ENCODE results near the gene PLEKHJ1. TPM values are rescaled to one million over a fixed set of nuclear protein-coding genes. Genes with fewer than 3 reads are reported as not detected.

PLEKHJ1 gene
- total RNA-seq, 3 donors from 2014 or later, result 132 to 231 (median 189) TPM

GRCh38 chr19:2245273-2245672 lies 9.1 kb upstream of the PLEKHJ1 start:
- Histone ChIP-seq H3K9me3 (no peaks in the 10 kb centered on the region), H3K4me1 (ENCODE audit: low read depth) (peaks cover 29% of the 10 kb centered on the region), H3K4me3 (no peak overlapping the region), H3K36me3 (ENCODE audit: low read depth) (peaks cover 17% of the 10 kb centered on the region)
- ATAC-seq (no peak), DNase-seq (no peak)
- TF ChIP-seq, protein P1, sequence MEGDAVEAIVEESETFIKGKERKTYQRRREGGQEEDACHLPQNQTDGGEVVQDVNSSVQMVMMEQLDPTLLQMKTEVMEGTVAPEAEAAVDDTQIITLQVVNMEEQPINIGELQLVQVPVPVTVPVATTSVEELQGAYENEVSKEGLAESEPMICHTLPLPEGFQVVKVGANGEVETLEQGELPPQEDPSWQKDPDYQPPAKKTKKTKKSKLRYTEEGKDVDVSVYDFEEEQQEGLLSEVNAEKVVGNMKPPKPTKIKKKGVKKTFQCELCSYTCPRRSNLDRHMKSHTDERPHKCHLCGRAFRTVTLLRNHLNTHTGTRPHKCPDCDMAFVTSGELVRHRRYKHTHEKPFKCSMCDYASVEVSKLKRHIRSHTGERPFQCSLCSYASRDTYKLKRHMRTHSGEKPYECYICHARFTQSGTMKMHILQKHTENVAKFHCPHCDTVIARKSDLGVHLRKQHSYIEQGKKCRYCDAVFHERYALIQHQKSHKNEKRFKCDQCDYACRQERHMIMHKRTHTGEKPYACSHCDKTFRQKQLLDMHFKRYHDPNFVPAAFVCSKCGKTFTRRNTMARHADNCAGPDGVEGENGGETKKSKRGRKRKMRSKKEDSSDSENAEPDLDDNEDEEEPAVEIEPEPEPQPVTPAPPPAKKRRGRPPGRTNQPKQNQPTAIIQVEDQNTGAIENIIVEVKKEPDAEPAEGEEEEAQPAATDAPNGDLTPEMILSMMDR (IDR thresholded peaks at IDR 0.05), result no peak
- intact Hi-C loops (cut with DNase I, micrococcal nuclease), result no loop called here

DNA sequence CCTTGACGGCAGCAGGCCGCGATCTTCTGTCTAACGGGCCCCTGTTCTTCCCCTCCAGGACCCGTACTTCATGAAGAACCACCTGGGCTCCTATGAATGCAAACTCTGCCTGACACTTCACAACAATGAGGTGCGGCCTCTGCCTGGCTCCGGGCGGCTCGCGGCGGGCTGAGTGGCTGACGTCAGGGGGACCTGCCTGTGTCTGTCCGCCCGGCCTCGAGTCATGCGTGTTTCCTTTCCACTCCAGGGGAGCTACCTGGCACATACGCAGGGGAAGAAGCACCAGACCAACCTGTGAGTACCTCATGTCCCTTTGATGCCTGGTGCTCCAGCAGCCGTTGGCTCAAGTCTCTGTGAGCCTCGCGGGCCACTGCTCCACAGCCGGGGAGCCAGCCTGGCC lies 8.4 kb upstream of the PLEKHJ1 start:
- no peak overlapping the region for H3K4me3 ChIP-seq
- no peaks in the 10 kb centered on the region for H3K9me3 ChIP-seq
- DNase-seq (no peak), ATAC-seq (no peak)
- intact Hi-C loops (cut with DNase I, micrococcal nuclease), result no loop called here
- peaks cover 17% of the 10 kb centered on the region for H3K36me3 ChIP-seq (ENCODE audit: low read depth)
- TF ChIP-seq, protein P1 (IDR thresholded peaks at IDR 0.05), result no peak
- peaks cover 31% of the 10 kb centered on the region for H3K4me1 ChIP-seq (ENCODE audit: low read depth)

DNA sequence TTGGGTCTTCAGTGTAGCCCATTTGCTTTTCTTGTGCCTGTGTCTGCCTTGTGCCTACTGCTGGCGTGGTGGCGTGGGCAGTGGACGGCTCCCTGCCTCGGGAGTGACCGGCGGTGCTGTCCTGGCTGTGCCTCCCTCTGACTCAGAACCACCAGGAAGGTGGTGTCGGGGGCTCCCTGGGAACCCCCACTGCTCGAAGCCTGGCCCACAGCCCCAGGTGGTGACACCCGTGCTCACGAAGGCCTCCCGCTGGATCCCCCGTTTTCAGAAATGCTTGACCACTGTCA lies 7.9 kb upstream of the PLEKHJ1 start:
- H3K36me3 ChIP-seq (ENCODE audit: low read depth), result peaks cover 17% of the 10 kb centered on the region

GRCh38 chr19:2243274-2244124 lies 7.4 kb upstream of the PLEKHJ1 start:
- TF ChIP-seq, protein P1 (IDR thresholded peaks at IDR 0.05), result no peak
- intact Hi-C loops (cut with DNase I, micrococcal nuclease), result no loop called here
- DNase-seq, result peak in 1 of 3 donors; percentile 35
- no peaks in the 10 kb centered on the region for H3K9me3 ChIP-seq
- peaks cover 39% of the 10 kb centered on the region for H3K4me1 ChIP-seq (ENCODE audit: low read depth)
- H3K36me3 ChIP-seq (ENCODE audit: low read depth), result peaks cover 17% of the 10 kb centered on the region
- no peak overlapping the region for H3K4me3 ChIP-seq
- peak; percentile 66 for ATAC-seq

More for the DNA sequence above, 7.9 kb upstream of the PLEKHJ1 start:
- Histone ChIP-seq H3K4me3 (no peak overlapping the region), H3K4me1 (ENCODE audit: low read depth) (peaks cover 34% of the 10 kb centered on the region), H3K9me3 (no peaks in the 10 kb centered on the region)
- no peak for DNase-seq
- TF ChIP-seq, protein P1 (IDR thresholded peaks at IDR 0.05), result no peak
- intact Hi-C loops (cut with DNase I, micrococcal nuclease), result no loop called here
- ATAC-seq, result no peak

GRCh38 chr19:2242816-2243215 lies 6.7 kb upstream of the PLEKHJ1 start:
- no peaks in the 10 kb centered on the region for H3K9me3 ChIP-seq
- ATAC-seq, result no peak
- H3K36me3 ChIP-seq (ENCODE audit: low read depth), result peaks cover 17% of the 10 kb centered on the region
- H3K4me1 ChIP-seq (ENCODE audit: low read depth), result peaks cover 46% of the 10 kb centered on the region
- TF ChIP-seq, protein P1 (IDR thresholded peaks at IDR 0.05), result no peak
- no peak overlapping the region for H3K4me3 ChIP-seq
- no peak for DNase-seq
- intact Hi-C loops (cut with DNase I, micrococcal nuclease), result no loop called here
